ENCODE data around the gene SARDH. TPM values are rescaled to one million over a fixed set of nuclear protein-coding genes. Genes with fewer than 3 reads are reported as not detected.

Gene SARDH
- total and polyA plus RNA-seq, 2 of the 8 experiments (the other 6 are each of a cell fraction or from before 2014, with no cell fraction given): 6.4 to 7.4 TPM

DNA sequence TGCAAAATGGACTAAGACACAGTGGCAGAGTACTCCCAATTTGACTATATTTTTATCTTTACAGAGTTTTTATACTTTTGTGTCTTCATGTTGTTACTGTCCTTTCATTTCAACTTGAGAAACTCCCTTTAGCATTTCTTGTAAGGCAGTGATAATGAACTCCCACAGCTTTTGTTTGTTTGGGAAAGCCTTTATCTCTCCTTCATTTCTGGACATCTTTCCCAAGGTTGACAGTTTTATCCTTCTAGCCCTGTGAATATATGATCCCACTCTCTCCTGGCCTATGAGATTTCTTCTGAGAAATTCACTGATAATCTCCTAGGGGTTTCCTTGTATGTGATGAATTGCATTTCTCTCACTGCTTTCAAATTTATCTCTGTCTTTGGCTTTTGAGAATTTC, 9.2 kb upstream of the SARDH start:
- no peaks in the 10 kb centered on the region for H3K4me1 ChIP-seq (replicated peaks in 1 of 4; ENCODE audit: control insufficient read depth in 3 of 4, insufficient read depth in 4 of 4, low read length in 3 of 4)
- no peak overlapping the region for H2BK120ac ChIP-seq (replicated peaks; ENCODE audit: low read depth, low read length)
- no peak overlapping the region for H3K4me2 ChIP-seq (ENCODE audit: insufficient read depth in 1 of 2, low read depth in 2 of 2, low read length in 2 of 2)
- no peak overlapping the region for H4K5ac ChIP-seq (ENCODE audit: insufficient read length, low read depth, low read length)
- POLR2A ChIA-PET (ENCODE audit: partially characterized antibody): no interaction called here
- H3K4me3 ChIP-seq (ENCODE audit: extremely low read depth in 1 of 4, insufficient read depth in 2 of 4, low read depth in 3 of 4, low read length in 4 of 4): no peak overlapping the region
- H2AK5ac ChIP-seq (ENCODE audit: low read depth, low read length): no peak overlapping the region
- no peak overlapping the region for H3K4ac ChIP-seq (replicated peaks; ENCODE audit: insufficient read length, low read depth, low read length)
- H2BK15ac ChIP-seq (ENCODE audit: low read length): no peak overlapping the region
- no peak overlapping the region for H3K27ac ChIP-seq (ENCODE audit: low read depth, low read length)
- H3K9ac ChIP-seq (replicated peaks in 1 of 4; ENCODE audit: extremely low read depth in 1 of 4, low read depth in 3 of 4, low read length in 3 of 4): no peak overlapping the region
- no peaks in the 10 kb centered on the region; a peak in 1 of 7 replicates for H3K27me3 ChIP-seq (replicated peaks in 1 of 4; ENCODE audit: control insufficient read depth in 3 of 4, extremely low read depth in 1 of 4, insufficient read depth in 3 of 4, low read length in 3 of 4)
- CTCF ChIA-PET (ENCODE audit: partially characterized antibody): no interaction called here
- H3K56ac ChIP-seq (replicated peaks; ENCODE audit: insufficient read length, low read depth, low read length): no peak overlapping the region
- H4K8ac ChIP-seq (ENCODE audit: extremely low read depth, insufficient read depth, low read length): no peak overlapping the region
- no peak overlapping the region for H2AFZ ChIP-seq (ENCODE audit: low read length)
- DNase-seq (ENCODE audit: low read depth in 1 of 2, low spot score in 2 of 2): no peak
- no peak overlapping the region for H3K23ac ChIP-seq (ENCODE audit: insufficient read length)
- no peaks in the 10 kb centered on the region for H3K79me2 ChIP-seq (ENCODE audit: control insufficient read depth in 1 of 2, insufficient read depth in 2 of 2, low read length in 2 of 2)
- H3K9me3 ChIP-seq (ENCODE audit: insufficient read depth in 2 of 2, low read depth in 1 of 2, low read length in 1 of 2): no peaks in the 10 kb centered on the region
- H3K14ac ChIP-seq (ENCODE audit: insufficient read length): no peak overlapping the region
- H2BK5ac ChIP-seq (ENCODE audit: low read depth, low read length): no peak overlapping the region
- H4K91ac ChIP-seq (replicated peaks; ENCODE audit: insufficient read length, low read length): no peak overlapping the region
- no peak for FAIRE-seq
- H2BK20ac ChIP-seq (ENCODE audit: low read length): no peak overlapping the region
- H2BK12ac ChIP-seq (ENCODE audit: low read depth, low read length): no peak overlapping the region
- no peak overlapping the region for H3K18ac ChIP-seq (ENCODE audit: extremely low read depth, low read length)
- H3K36me3 ChIP-seq (ENCODE audit: control insufficient read depth in 2 of 4, insufficient read depth in 4 of 4, low read length in 3 of 4): no peaks in the 10 kb centered on the region
- H3K79me1 ChIP-seq (ENCODE audit: low read depth, low read length): no peaks in the 10 kb centered on the region
- H3K23me2 ChIP-seq (ENCODE audit: low read depth, low read length): no peaks in the 10 kb centered on the region
- no peaks in the 10 kb centered on the region for H4K20me1 ChIP-seq (replicated peaks in 1 of 2; ENCODE audit: control insufficient read depth in 1 of 2, insufficient read depth in 2 of 2, low read length in 2 of 2)
- TF ChIP-seq, protein P1, sequence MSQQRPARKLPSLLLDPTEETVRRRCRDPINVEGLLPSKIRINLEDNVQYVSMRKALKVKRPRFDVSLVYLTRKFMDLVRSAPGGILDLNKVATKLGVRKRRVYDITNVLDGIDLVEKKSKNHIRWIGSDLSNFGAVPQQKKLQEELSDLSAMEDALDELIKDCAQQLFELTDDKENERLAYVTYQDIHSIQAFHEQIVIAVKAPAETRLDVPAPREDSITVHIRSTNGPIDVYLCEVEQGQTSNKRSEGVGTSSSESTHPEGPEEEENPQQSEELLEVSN (IDR thresholded peaks at IDR 0.05): no peak
- TF ChIP-seq HDAC6 (IDR thresholded peaks at IDR 0.05; ENCODE audit: low read depth, low read length) (no peak), TAF7 (optimal IDR thresholded peaks at IDR 0.05; ENCODE audit: borderline replicate concordance, low read depth, low read length) (no peak), SIX5 (IDR thresholded peaks at IDR 0.05; ENCODE audit: low read depth, low read length) (no peak), BCL11A (IDR thresholded peaks at IDR 0.05; ENCODE audit: low read depth in 2 of 2, low read length in 2 of 2) (no peak), KDM4A (IDR thresholded peaks at IDR 0.05; ENCODE audit: low read depth, low read length, severe bottlenecking) (no peak), RAD21 (IDR thresholded peaks at IDR 0.05 in 1 of 2, conservative IDR thresholded peaks at IDR 0.05 in 1 of 2; ENCODE audit: low read depth in 2 of 2, low read length in 2 of 2) (no peak), CREB1 (IDR thresholded peaks at IDR 0.05) (no peak), POLR2AphosphoS5 (IDR thresholded peaks at IDR 0.05; ENCODE audit: low read depth, low read length) (no peak)
- TF ChIP-seq, protein P2, sequence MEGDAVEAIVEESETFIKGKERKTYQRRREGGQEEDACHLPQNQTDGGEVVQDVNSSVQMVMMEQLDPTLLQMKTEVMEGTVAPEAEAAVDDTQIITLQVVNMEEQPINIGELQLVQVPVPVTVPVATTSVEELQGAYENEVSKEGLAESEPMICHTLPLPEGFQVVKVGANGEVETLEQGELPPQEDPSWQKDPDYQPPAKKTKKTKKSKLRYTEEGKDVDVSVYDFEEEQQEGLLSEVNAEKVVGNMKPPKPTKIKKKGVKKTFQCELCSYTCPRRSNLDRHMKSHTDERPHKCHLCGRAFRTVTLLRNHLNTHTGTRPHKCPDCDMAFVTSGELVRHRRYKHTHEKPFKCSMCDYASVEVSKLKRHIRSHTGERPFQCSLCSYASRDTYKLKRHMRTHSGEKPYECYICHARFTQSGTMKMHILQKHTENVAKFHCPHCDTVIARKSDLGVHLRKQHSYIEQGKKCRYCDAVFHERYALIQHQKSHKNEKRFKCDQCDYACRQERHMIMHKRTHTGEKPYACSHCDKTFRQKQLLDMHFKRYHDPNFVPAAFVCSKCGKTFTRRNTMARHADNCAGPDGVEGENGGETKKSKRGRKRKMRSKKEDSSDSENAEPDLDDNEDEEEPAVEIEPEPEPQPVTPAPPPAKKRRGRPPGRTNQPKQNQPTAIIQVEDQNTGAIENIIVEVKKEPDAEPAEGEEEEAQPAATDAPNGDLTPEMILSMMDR (IDR thresholded peaks at IDR 0.05; ENCODE audit: control extremely low read depth in 1 of 3, insufficient read depth in 1 of 3, low read depth in 1 of 3, low read length in 3 of 3): no peak
- TF ChIP-seq, protein P3, sequence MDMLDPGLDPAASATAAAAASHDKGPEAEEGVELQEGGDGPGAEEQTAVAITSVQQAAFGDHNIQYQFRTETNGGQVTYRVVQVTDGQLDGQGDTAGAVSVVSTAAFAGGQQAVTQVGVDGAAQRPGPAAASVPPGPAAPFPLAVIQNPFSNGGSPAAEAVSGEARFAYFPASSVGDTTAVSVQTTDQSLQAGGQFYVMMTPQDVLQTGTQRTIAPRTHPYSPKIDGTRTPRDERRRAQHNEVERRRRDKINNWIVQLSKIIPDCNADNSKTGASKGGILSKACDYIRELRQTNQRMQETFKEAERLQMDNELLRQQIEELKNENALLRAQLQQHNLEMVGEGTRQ (IDR thresholded peaks at IDR 0.05; ENCODE audit: low read length): no peak
